ENCODE results near the gene PTPRD. TPM values are rescaled to one million over a fixed set of nuclear protein-coding genes. Genes with fewer than 3 reads are reported as not detected.

Gene PTPRD
- total RNA-seq, 1 experiment from 2014 or later: 0.02 TPM

DNA sequence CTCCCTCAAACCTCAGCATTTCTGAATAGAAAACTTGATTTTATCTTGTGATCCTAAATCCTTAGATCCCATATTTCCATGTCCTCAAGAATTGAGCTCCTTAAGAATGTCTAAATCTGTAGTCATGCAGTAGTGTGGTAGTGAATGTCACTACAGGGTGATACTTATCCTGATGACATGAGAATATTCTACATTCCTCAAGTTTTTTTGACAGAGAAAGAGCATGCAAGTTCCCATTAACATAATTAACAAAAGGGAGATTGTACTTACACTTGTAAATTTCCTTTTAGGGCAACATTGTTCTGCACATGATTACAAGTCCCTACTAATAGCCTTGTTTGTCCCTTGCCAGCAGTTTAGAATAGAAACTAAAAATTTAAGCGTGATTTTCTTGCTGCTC is 352.3 kb downstream of the PTPRD start (continued):
- TF ChIP-seq, protein P1, sequence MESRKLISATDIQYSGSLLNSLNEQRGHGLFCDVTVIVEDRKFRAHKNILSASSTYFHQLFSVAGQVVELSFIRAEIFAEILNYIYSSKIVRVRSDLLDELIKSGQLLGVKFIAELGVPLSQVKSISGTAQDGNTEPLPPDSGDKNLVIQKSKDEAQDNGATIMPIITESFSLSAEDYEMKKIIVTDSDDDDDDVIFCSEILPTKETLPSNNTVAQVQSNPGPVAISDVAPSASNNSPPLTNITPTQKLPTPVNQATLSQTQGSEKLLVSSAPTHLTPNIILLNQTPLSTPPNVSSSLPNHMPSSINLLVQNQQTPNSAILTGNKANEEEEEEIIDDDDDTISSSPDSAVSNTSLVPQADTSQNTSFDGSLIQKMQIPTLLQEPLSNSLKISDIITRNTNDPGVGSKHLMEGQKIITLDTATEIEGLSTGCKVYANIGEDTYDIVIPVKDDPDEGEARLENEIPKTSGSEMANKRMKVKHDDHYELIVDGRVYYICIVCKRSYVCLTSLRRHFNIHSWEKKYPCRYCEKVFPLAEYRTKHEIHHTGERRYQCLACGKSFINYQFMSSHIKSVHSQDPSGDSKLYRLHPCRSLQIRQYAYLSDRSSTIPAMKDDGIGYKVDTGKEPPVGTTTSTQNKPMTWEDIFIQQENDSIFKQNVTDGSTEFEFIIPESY (IDR thresholded peaks at IDR 0.05; ENCODE audit: extremely low read depth, insufficient replicate concordance, low read length): no peak
- TF ChIP-seq SRF (IDR thresholded peaks at IDR 0.05; ENCODE audit: low read depth) (no peak), EGR1 (IDR thresholded peaks at IDR 0.05; ENCODE audit: low read depth) (no peak), JUND (IDR thresholded peaks at IDR 0.05) (no peak)

DNA sequence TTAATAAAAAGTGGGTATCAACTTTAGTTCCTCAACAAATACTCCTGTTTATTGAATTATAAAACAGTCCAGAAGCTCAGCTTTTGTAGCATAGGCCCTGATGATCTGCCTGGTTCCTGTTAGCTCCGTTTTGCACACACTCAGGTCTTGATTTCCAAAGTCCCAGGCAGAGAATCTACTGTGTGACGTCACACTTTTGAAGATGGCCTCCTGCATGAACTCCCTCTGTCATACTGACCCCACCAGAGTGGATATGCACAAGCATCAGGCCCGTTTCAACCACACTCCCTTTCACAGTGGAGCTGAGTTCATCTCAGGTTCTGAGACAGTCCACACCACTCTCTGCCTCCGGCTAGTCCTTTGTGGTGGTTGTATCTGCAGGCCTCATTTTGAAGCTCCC is 353.1 kb downstream of the PTPRD start:
- no peaks in the 10 kb centered on the region for H3K4me1 ChIP-seq (ENCODE audit: control insufficient read depth in 1 of 2, insufficient read depth in 2 of 2, low read length in 2 of 2)
- peaks cover under 1 to 10% of the 10 kb centered on the region in 2 experiments; a peak in 2 of 4 replicates for H3K9me3 ChIP-seq (ENCODE audit: control insufficient read depth in 1 of 2, insufficient read depth in 1 of 2, low read depth in 1 of 2, low read length in 2 of 2)
- DNase-seq (ENCODE audit: low read depth, low spot score): no peak
- H3K9me2 ChIP-seq (ENCODE audit: insufficient read depth): no peaks in the 10 kb centered on the region
- no peak overlapping the region for H3K4me3 ChIP-seq (replicated peaks in 1 of 2; ENCODE audit: low read depth in 1 of 2, low read length in 2 of 2)
- no peak for TF ChIP-seq YY1 (IDR thresholded peaks at IDR 0.05; ENCODE audit: extremely low read depth, insufficient replicate concordance, low read depth, low read length)
- TF ChIP-seq JUND (IDR thresholded peaks at IDR 0.05): no peak
- TF ChIP-seq, protein P2, sequence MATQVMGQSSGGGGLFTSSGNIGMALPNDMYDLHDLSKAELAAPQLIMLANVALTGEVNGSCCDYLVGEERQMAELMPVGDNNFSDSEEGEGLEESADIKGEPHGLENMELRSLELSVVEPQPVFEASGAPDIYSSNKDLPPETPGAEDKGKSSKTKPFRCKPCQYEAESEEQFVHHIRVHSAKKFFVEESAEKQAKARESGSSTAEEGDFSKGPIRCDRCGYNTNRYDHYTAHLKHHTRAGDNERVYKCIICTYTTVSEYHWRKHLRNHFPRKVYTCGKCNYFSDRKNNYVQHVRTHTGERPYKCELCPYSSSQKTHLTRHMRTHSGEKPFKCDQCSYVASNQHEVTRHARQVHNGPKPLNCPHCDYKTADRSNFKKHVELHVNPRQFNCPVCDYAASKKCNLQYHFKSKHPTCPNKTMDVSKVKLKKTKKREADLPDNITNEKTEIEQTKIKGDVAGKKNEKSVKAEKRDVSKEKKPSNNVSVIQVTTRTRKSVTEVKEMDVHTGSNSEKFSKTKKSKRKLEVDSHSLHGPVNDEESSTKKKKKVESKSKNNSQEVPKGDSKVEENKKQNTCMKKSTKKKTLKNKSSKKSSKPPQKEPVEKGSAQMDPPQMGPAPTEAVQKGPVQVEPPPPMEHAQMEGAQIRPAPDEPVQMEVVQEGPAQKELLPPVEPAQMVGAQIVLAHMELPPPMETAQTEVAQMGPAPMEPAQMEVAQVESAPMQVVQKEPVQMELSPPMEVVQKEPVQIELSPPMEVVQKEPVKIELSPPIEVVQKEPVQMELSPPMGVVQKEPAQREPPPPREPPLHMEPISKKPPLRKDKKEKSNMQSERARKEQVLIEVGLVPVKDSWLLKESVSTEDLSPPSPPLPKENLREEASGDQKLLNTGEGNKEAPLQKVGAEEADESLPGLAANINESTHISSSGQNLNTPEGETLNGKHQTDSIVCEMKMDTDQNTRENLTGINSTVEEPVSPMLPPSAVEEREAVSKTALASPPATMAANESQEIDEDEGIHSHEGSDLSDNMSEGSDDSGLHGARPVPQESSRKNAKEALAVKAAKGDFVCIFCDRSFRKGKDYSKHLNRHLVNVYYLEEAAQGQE (IDR thresholded peaks at IDR 0.05; ENCODE audit: low read depth): no peak
- TF ChIP-seq CEBPB (IDR thresholded peaks at IDR 0.05; ENCODE audit: low read depth): no peak
- TF ChIP-seq SP1 (IDR thresholded peaks at IDR 0.05; ENCODE audit: low read depth): no peak
- H3K9ac ChIP-seq (ENCODE audit: low read length): no peak overlapping the region
- no peaks in the 10 kb centered on the region for H4K20me1 ChIP-seq (ENCODE audit: insufficient read depth)
- ChIA-PET POLR2A (no interaction called here), CTCF (no interaction called here), RAD21 (ENCODE audit: low non-redundant PET in 1 of 2, low total read pairs in 2 of 2, uncharacterized antibody in 2 of 2, unreplicated experiment in 2 of 2) (no interaction called here)
- intact Hi-C loops (cut with micrococcal nuclease): no loop called here
- no peak for ATAC-seq
- H3K27ac ChIP-seq (ENCODE audit: low read depth, low read length): no peak overlapping the region
- no peak overlapping the region for H2AFZ ChIP-seq (ENCODE audit: low read depth, low read length, poor library complexity, severe bottlenecking)
- H3K36me3 ChIP-seq (ENCODE audit: control insufficient read depth in 1 of 2, insufficient read depth in 2 of 2, low read length in 2 of 2): no peaks in the 10 kb centered on the region
- H3K79me2 ChIP-seq (ENCODE audit: insufficient read depth, low read length): no peaks in the 10 kb centered on the region
- no peaks in the 10 kb centered on the region for H3K27me3 ChIP-seq (ENCODE audit: insufficient read depth, low read length)
- no peak overlapping the region for H3K4me2 ChIP-seq (ENCODE audit: low read length)
- no TSS peak for BruUV-seq (replicated peaks)
